ENCODE data around the gene NABP1. TPM values are rescaled to one million over a fixed set of nuclear protein-coding genes. Genes with fewer than 3 reads are reported as not detected.

NABP1 gene
- total RNA-seq, 1 donor from 2014 or later = 8.9 TPM

- Mint-ChIP-seq H3K27ac (ENCODE audit: unreplicated experiment) (no peak overlapping the region), H3K9me3 (peaks cover 3% of the 10 kb centered on the region), H3K4me1 (no peaks in the 10 kb centered on the region), H3K27me3 (ENCODE audit: low read depth) (no peaks in the 10 kb centered on the region), H3K36me3 (ENCODE audit: low read depth) (no peaks in the 10 kb centered on the region), H3K4me3 (no peak overlapping the region)
- TF ChIP-seq CTCF (conservative IDR thresholded peaks at IDR 0.05) = no peak
- DNase-seq (ENCODE audit: low read depth, low spot score) = no peak
These were observed 24.1 kb upstream of the NABP1 start for GRCh38 chr2:191653667-191654391.

GRCh38 chr2:191656391-191656790, 21.5 kb upstream of the NABP1 start:
- H3K36me3 Mint-ChIP-seq (ENCODE audit: low read depth) = no peaks in the 10 kb centered on the region
- TF ChIP-seq CTCF (conservative IDR thresholded peaks at IDR 0.05) = no peak
- no peak for DNase-seq (ENCODE audit: low read depth, low spot score)
- H3K27me3 Mint-ChIP-seq (ENCODE audit: low read depth) = no peaks in the 10 kb centered on the region
- no peak overlapping the region for H3K27ac Mint-ChIP-seq (ENCODE audit: unreplicated experiment)
- H3K4me1 Mint-ChIP-seq = no peaks in the 10 kb centered on the region
- H3K9me3 Mint-ChIP-seq = peaks cover 3% of the 10 kb centered on the region
- no peak overlapping the region for H3K4me3 Mint-ChIP-seq

GRCh38 chr2:191656792-191657191, 21.1 kb upstream of the NABP1 start:
- no peak for DNase-seq (ENCODE audit: low read depth, low spot score)
- Mint-ChIP-seq H3K27me3 (ENCODE audit: low read depth) (no peaks in the 10 kb centered on the region), H3K4me1 (no peaks in the 10 kb centered on the region), H3K4me3 (no peak overlapping the region), H3K27ac (ENCODE audit: unreplicated experiment) (no peak overlapping the region), H3K9me3 (peaks cover 3% of the 10 kb centered on the region), H3K36me3 (ENCODE audit: low read depth) (no peaks in the 10 kb centered on the region)
- TF ChIP-seq CTCF (conservative IDR thresholded peaks at IDR 0.05) = no peak

GRCh38 chr2:191657977-191658376, 20.0 kb upstream of the NABP1 start:
- Mint-ChIP-seq H3K36me3 (ENCODE audit: low read depth) (no peaks in the 10 kb centered on the region), H3K27ac (ENCODE audit: unreplicated experiment) (no peak overlapping the region), H3K27me3 (ENCODE audit: low read depth) (no peaks in the 10 kb centered on the region), H3K4me1 (no peaks in the 10 kb centered on the region), H3K9me3 (peaks cover 3% of the 10 kb centered on the region), H3K4me3 (no peak overlapping the region)
- no peak for TF ChIP-seq CTCF (conservative IDR thresholded peaks at IDR 0.05)
- no peak for DNase-seq (ENCODE audit: low read depth, low spot score)

GRCh38 chr2:191659198-191659597, 18.7 kb upstream of the NABP1 start:
- peaks cover 4% of the 10 kb centered on the region for H3K9me3 Mint-ChIP-seq
- no peaks in the 10 kb centered on the region for H3K36me3 Mint-ChIP-seq (ENCODE audit: low read depth)
- no peak for DNase-seq (ENCODE audit: low read depth, low spot score)
- TF ChIP-seq CTCF (conservative IDR thresholded peaks at IDR 0.05) = no peak
- no peak overlapping the region for H3K27ac Mint-ChIP-seq (ENCODE audit: unreplicated experiment)
- no peaks in the 10 kb centered on the region for H3K27me3 Mint-ChIP-seq (ENCODE audit: low read depth)
- H3K4me1 Mint-ChIP-seq = no peaks in the 10 kb centered on the region
- no peak overlapping the region for H3K4me3 Mint-ChIP-seq
